ENCODE measurements around the gene ALG14.

- TF ChIP-seq, protein P1, sequence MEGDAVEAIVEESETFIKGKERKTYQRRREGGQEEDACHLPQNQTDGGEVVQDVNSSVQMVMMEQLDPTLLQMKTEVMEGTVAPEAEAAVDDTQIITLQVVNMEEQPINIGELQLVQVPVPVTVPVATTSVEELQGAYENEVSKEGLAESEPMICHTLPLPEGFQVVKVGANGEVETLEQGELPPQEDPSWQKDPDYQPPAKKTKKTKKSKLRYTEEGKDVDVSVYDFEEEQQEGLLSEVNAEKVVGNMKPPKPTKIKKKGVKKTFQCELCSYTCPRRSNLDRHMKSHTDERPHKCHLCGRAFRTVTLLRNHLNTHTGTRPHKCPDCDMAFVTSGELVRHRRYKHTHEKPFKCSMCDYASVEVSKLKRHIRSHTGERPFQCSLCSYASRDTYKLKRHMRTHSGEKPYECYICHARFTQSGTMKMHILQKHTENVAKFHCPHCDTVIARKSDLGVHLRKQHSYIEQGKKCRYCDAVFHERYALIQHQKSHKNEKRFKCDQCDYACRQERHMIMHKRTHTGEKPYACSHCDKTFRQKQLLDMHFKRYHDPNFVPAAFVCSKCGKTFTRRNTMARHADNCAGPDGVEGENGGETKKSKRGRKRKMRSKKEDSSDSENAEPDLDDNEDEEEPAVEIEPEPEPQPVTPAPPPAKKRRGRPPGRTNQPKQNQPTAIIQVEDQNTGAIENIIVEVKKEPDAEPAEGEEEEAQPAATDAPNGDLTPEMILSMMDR (IDR thresholded peaks at IDR 0.05 in 2 of 3, conservative IDR thresholded peaks at IDR 0.05 in 1 of 3; ENCODE audit: borderline replicate concordance in 1 of 3, insufficient read depth in 1 of 3, low read depth in 2 of 3, low read length in 2 of 3), result no peak
- TF ChIP-seq ZNF274 (IDR thresholded peaks at IDR 0.05; ENCODE audit: low read depth, low read length) (no peak), EGR1 (IDR thresholded peaks at IDR 0.05; ENCODE audit: low read depth) (no peak), YY1 (IDR thresholded peaks at IDR 0.05; ENCODE audit: extremely low read depth, insufficient replicate concordance, low read depth, low read length) (no peak), CEBPB (IDR thresholded peaks at IDR 0.05; ENCODE audit: low read depth) (no peak), RAD21 (IDR thresholded peaks at IDR 0.05; ENCODE audit: low read depth) (no peak), EZH2 (IDR thresholded peaks at IDR 0.05) (no peak)
- TF ChIP-seq, protein P2, sequence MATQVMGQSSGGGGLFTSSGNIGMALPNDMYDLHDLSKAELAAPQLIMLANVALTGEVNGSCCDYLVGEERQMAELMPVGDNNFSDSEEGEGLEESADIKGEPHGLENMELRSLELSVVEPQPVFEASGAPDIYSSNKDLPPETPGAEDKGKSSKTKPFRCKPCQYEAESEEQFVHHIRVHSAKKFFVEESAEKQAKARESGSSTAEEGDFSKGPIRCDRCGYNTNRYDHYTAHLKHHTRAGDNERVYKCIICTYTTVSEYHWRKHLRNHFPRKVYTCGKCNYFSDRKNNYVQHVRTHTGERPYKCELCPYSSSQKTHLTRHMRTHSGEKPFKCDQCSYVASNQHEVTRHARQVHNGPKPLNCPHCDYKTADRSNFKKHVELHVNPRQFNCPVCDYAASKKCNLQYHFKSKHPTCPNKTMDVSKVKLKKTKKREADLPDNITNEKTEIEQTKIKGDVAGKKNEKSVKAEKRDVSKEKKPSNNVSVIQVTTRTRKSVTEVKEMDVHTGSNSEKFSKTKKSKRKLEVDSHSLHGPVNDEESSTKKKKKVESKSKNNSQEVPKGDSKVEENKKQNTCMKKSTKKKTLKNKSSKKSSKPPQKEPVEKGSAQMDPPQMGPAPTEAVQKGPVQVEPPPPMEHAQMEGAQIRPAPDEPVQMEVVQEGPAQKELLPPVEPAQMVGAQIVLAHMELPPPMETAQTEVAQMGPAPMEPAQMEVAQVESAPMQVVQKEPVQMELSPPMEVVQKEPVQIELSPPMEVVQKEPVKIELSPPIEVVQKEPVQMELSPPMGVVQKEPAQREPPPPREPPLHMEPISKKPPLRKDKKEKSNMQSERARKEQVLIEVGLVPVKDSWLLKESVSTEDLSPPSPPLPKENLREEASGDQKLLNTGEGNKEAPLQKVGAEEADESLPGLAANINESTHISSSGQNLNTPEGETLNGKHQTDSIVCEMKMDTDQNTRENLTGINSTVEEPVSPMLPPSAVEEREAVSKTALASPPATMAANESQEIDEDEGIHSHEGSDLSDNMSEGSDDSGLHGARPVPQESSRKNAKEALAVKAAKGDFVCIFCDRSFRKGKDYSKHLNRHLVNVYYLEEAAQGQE (IDR thresholded peaks at IDR 0.05; ENCODE audit: low read depth), result no peak
- TF ChIP-seq, protein P3, sequence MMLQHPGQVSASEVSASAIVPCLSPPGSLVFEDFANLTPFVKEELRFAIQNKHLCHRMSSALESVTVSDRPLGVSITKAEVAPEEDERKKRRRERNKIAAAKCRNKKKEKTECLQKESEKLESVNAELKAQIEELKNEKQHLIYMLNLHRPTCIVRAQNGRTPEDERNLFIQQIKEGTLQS (IDR thresholded peaks at IDR 0.05), result no peak
Observed at GRCh38 chr1:95108792-95109191, 36.0 kb upstream of the ALG14 start.

Measured in HCT116 (cell line).